Progenitor cell of endocrine pancreas (in vitro differentiated cells): Measurements from ENCODE around the gene SLC47A2. TPM values are rescaled to one million over a fixed set of nuclear protein-coding genes. Genes with fewer than 3 reads are reported as not detected.

Experiments used
- DNase-seq: peaks from one replicate; pipeline ENCODE4 v3.0.0; 2021; ENCODE audit warnings: low spot score; ENCODE audit not compliant: unreplicated experiment
- H3K27ac Mint-ChIP-seq: 2 replicates; pipeline ENCODE4 v1.8.0; 2021; ENCODE audit warnings: mild to moderate bottlenecking, moderate library complexity, mixed read lengths
- H3K27me3 Mint-ChIP-seq: 2 replicates; pipeline ENCODE4 v1.8.0; 2021; ENCODE audit warnings: mixed read lengths
- H3K36me3 Mint-ChIP-seq: 2 replicates; pipeline ENCODE4 v1.8.0; 2022; ENCODE audit warnings: mixed read lengths; ENCODE audit not compliant: insufficient read depth
- H3K4me1 Mint-ChIP-seq: 2 replicates; pipeline ENCODE4 v1.8.0; 2021; ENCODE audit warnings: low read depth, mixed read lengths
- H3K4me3 Mint-ChIP-seq: 2 replicates; pipeline ENCODE4 v1.8.0; 2021; ENCODE audit warnings: low read depth, mild to moderate bottlenecking, moderate library complexity, mixed read lengths
- H3K9me3 Mint-ChIP-seq: 2 replicates; pipeline ENCODE4 v1.8.0; 2021; ENCODE audit warnings: low read depth, mixed read lengths
- total RNA-seq: library from RNA; stranded (reverse); gene quantifications from 2 replicates; pipeline ENCODE4 v1.2.1, GENCODE V29; 2021
- TF ChIP-seq, protein P1 (sequence below): fragments of 200-600 bp; sonication (generic); IDR thresholded peaks from one replicate; pipeline ENCODE4 v1.5.0; 2021; ENCODE audit warnings: antibody characterized with exemption, mild to moderate bottlenecking; ENCODE audit not compliant: unreplicated experiment

The SLC47A2 gene
- total RNA-seq, 1 donor from 2014 or later, result not detected

DNA sequence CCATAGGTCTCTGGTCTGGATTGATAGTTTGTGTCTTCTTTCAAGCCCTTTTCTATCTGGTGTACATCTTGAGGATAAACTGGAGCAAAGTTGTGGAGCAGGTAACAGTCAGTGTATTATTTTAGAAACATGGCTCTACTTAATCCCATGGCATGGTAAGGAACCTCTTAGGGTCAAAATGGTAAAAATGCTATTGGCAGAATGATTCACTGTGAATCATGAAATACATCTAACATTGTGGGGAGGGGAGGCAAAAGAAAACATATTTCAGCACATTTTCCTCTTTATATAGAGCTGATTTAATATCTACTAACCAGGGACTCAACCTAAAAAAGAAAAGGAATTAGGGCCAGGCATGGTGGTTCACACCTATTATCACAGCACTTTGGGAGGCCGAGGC is 85.7 kb downstream of the SLC47A2 start:
- TF ChIP-seq, protein P1, sequence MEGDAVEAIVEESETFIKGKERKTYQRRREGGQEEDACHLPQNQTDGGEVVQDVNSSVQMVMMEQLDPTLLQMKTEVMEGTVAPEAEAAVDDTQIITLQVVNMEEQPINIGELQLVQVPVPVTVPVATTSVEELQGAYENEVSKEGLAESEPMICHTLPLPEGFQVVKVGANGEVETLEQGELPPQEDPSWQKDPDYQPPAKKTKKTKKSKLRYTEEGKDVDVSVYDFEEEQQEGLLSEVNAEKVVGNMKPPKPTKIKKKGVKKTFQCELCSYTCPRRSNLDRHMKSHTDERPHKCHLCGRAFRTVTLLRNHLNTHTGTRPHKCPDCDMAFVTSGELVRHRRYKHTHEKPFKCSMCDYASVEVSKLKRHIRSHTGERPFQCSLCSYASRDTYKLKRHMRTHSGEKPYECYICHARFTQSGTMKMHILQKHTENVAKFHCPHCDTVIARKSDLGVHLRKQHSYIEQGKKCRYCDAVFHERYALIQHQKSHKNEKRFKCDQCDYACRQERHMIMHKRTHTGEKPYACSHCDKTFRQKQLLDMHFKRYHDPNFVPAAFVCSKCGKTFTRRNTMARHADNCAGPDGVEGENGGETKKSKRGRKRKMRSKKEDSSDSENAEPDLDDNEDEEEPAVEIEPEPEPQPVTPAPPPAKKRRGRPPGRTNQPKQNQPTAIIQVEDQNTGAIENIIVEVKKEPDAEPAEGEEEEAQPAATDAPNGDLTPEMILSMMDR, result no peak
- no peak overlapping the region for H3K4me3 Mint-ChIP-seq
- H3K27ac Mint-ChIP-seq, result no peak overlapping the region
- no peaks in the 10 kb centered on the region for H3K9me3 Mint-ChIP-seq
- DNase-seq, result no peak
- no peaks in the 10 kb centered on the region for H3K36me3 Mint-ChIP-seq
- no peaks in the 10 kb centered on the region for H3K27me3 Mint-ChIP-seq
- no peaks in the 10 kb centered on the region for H3K4me1 Mint-ChIP-seq

- Mint-ChIP-seq H3K9me3 (no peaks in the 10 kb centered on the region), H3K27me3 (no peaks in the 10 kb centered on the region), H3K36me3 (no peaks in the 10 kb centered on the region), H3K4me1 (no peaks in the 10 kb centered on the region), H3K4me3 (no peak overlapping the region), H3K27ac (no peak overlapping the region)
- DNase-seq, result no peak
- TF ChIP-seq, protein P1, result no peak
Observed at GRCh38 chr17:19630035-19630434, 86.3 kb downstream of the SLC47A2 start.

DNA sequence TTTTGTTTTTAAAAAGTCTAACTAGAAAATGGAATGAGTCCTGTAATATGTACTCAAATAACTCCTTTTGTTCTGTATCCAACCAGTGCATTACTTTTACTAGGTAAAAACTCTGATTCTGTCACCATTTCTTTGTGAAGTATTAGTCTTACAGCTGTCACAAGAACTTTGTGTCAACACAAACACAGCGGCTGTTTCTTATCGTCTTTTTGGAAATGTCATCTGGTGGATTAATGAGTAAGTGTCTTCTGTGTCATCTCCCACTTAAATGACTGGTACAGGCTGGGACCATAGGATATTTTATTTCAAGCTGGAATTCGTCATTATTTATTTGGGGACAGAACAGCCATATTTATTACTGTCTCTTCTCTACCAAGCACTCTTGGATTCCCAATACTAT is 86.9 kb downstream of the SLC47A2 start:
- H3K27me3 Mint-ChIP-seq, result no peaks in the 10 kb centered on the region
- no peaks in the 10 kb centered on the region for H3K4me1 Mint-ChIP-seq
- no peak overlapping the region for H3K27ac Mint-ChIP-seq
- H3K9me3 Mint-ChIP-seq, result no peaks in the 10 kb centered on the region
- no peaks in the 10 kb centered on the region for H3K36me3 Mint-ChIP-seq
- TF ChIP-seq, protein P1, result no peak
- no peak overlapping the region for H3K4me3 Mint-ChIP-seq
- no peak for DNase-seq

Other genes starting within 250 kb of the SLC47A2 start
- 1.1 and 2.3 TPM in 2 replicates for gene SLC47A1, start 182.7 kb downstream of the SLC47A2 start, total RNA-seq
- gene ALDH3A2, start 67.8 kb downstream of the SLC47A2 start, total RNA-seq, result 127 and 145 TPM in 2 replicates
- 0.75 and 1.0 TPM in 2 replicates for gene ALDH3A1, start 31.7 kb upstream of the SLC47A2 start, total RNA-seq
- 29.0 and 31.3 TPM in 2 replicates for gene ULK2, start 151.4 kb upstream of the SLC47A2 start, total RNA-seq